ENCODE data around the gene FMR1.

GRCh38 chrX:147902270-147902669, 9.4 kb upstream of the FMR1 start:
- TF ChIP-seq POLR2A (IDR thresholded peaks at IDR 0.05) (no peak), CTCF (IDR thresholded peaks at IDR 0.05) (no peak), EP300 (IDR thresholded peaks at IDR 0.05) (no peak)

Measured in suprapubic skin (tissue), 3 donors.